ENCODE results near the gene SPATA16.

- TF ChIP-seq EZH2phosphoT487 (IDR thresholded peaks at IDR 0.05; ENCODE audit: borderline replicate concordance, low read length): no peak
- no peak for TF ChIP-seq CTCF (IDR thresholded peaks at IDR 0.05; ENCODE audit: low read depth, low read length, poor library complexity, severe bottlenecking)
Observed at GRCh38 chr3:172972717-172973116, 168.3 kb downstream of the SPATA16 start.

Measured in DOHH2 (cell line).